Gastroesophageal sphincter (tissue), 4 donors: ENCODE data around the gene RARRES2. TPM values are rescaled to one million over a fixed set of nuclear protein-coding genes. Genes with fewer than 3 reads are reported as not detected.
"Not testable (repeated sequence)": the region's sequence is repeated elsewhere in the genome, so short reads cannot be mapped to it uniquely, and the experiment has no call there.

Experiments
- ATAC-seq: fragments of 150-250 bp; one replicate; pipeline ENCODE4 v1.9.1; 2016; ENCODE audit warnings: mild to moderate bottlenecking, moderate library complexity
- H3K27ac ChIP-seq, 4 donors: fragments of 200-600 bp; sonication (generic) in 3 of 4; 1 replicate in 3 of 4; 2 replicates in 1 of 4; pipeline ENCODE4 v1.5.1; 2016 to 2019
- H3K27me3 ChIP-seq: fragments of 200-600 bp; sonication (generic); one replicate; pipeline ENCODE4 v1.5.1; 2019
- H3K36me3 ChIP-seq, 2 donors: fragments of 200-600 bp; sonication (generic); one replicate each; pipeline ENCODE4 v1.5.1; 2019; ENCODE audit warnings: control low read depth in 1 of 2
- H3K4me1 ChIP-seq, 3 donors: fragments of 200-600 bp; sonication (generic); 1 replicate in 2 of 3; 2 replicates in 1 of 3; pipeline ENCODE4 v1.5.1; 2016 to 2019; ENCODE audit warnings: control low read depth in 2 of 3
- H3K4me3 ChIP-seq, 2 donors: fragments of 200-600 bp; sonication (generic); one replicate each; pipeline ENCODE4 v1.5.1; 2019; ENCODE audit warnings: mild to moderate bottlenecking in 1 of 2, moderate library complexity in 1 of 2
- H3K9me3 ChIP-seq, 3 donors: fragments of 200-600 bp; sonication (generic); one replicate each; pipeline ENCODE4 v1.5.1; 2017 to 2019; ENCODE audit warnings: control low read depth in 2 of 3
- CTCF ChIP-seq, 4 experiments: fragments of 200-600 bp in 2 of 4; fragments of 450-650 bp in 2 of 4; sonication (generic) in 1 of 4; IDR thresholded peaks; one replicate each; pipeline ENCODE4 v1.5.1; 2017 to 2019; ENCODE audit warnings: antibody characterized with exemption in 4 of 4, mild to moderate bottlenecking in 2 of 4, moderate library complexity in 2 of 4
- EP300 ChIP-seq: sonication (generic); formaldehyde crosslinking; IDR thresholded peaks from one replicate; pipeline ENCODE4 v1.6.1; 2017; ENCODE audit warnings: antibody characterized with exemption, mild to moderate bottlenecking
- POLR2A ChIP-seq, 2 donors: fragments of 450-650 bp; IDR thresholded peaks; one replicate each; pipeline ENCODE4 v1.6.1; 2017; ENCODE audit warnings: antibody characterized with exemption in 2 of 2, mild to moderate bottlenecking in 2 of 2, moderate library complexity in 1 of 2
- POLR2AphosphoS5 ChIP-seq: sonication (generic); formaldehyde crosslinking; IDR thresholded peaks from one replicate; pipeline ENCODE4 v1.6.1; 2017; ENCODE audit warnings: antibody characterized with exemption
- WGBS, 2 donors: methylation state at CpG; one replicate each; pipeline ENCODE4 v1.1.5; 2018; ENCODE audit warnings: low coverage in 1 of 2; 5-methylcytosine and 5-hydroxymethylcytosine counted together
- total RNA-seq, 4 donors: library from RNA; depleted of rRNA; stranded (reverse); fragments of >200 nt; gene quantifications; one replicate each; pipeline ENCODE4 v1.1.0, GENCODE V29; 2016

The RARRES2 gene
- total RNA-seq, 4 donors from 2014 or later: 152 to 341 (median 157) TPM

- Histone ChIP-seq H3K9me3 (no peaks in the 10 kb centered on the region), H3K4me1 (no peaks in the 10 kb centered on the region), H3K27ac (no peak overlapping the region), H3K27me3 (no peaks in the 10 kb centered on the region), H3K36me3 (no peaks in the 10 kb centered on the region), H3K4me3 (no peak overlapping the region)
- 85 to 87% methylated on average over 4 of the region's 4 CpGs for WGBS, 2 donors
- TF ChIP-seq EP300 (no peak), POLR2A (IDR thresholded peaks at IDR 0.05) (no peak), CTCF (IDR thresholded peaks at IDR 0.05) (no peak), POLR2AphosphoS5 (no peak)
- no peak for ATAC-seq
These were observed 30.3 kb downstream of the RARRES2 start for GRCh38 chr7:150311146-150311545.

GRCh38 chr7:150308575-150308974 lies 32.9 kb downstream of the RARRES2 start:
- Histone ChIP-seq H3K9me3 (no peaks in the 10 kb centered on the region), H3K27me3 (no peaks in the 10 kb centered on the region), H3K4me3 (no peak overlapping the region), H3K36me3 (no peaks in the 10 kb centered on the region), H3K4me1 (no peaks in the 10 kb centered on the region), H3K27ac (no peak overlapping the region)
- TF ChIP-seq EP300 (no peak), POLR2AphosphoS5 (no peak), CTCF (IDR thresholded peaks at IDR 0.05) (no peak), POLR2A (IDR thresholded peaks at IDR 0.05) (no peak)
- ATAC-seq: no peak

- no peaks in the 10 kb centered on the region for H3K4me1 ChIP-seq
- H3K4me3 ChIP-seq: no peak overlapping the region
- no peaks in the 10 kb centered on the region for H3K27me3 ChIP-seq
- WGBS, 2 donors: 84 to 88% methylated on average over 7 to 9 of the region's 9 CpGs
- no peak overlapping the region for H3K27ac ChIP-seq
- no peak for TF ChIP-seq EP300
- no peak for TF ChIP-seq POLR2A (IDR thresholded peaks at IDR 0.05)
- TF ChIP-seq CTCF (IDR thresholded peaks at IDR 0.05): no peak
- no peak for TF ChIP-seq POLR2AphosphoS5
- ATAC-seq: no peak
- no peaks in the 10 kb centered on the region for H3K9me3 ChIP-seq
- no peaks in the 10 kb centered on the region for H3K36me3 ChIP-seq
These were observed 33.5 kb downstream of the RARRES2 start for GRCh38 chr7:150307904-150308303.

- Histone ChIP-seq H3K27ac (no peak overlapping the region), H3K9me3 (no peaks in the 10 kb centered on the region), H3K27me3 (no peaks in the 10 kb centered on the region), H3K4me1 (no peaks in the 10 kb centered on the region), H3K36me3 (no peaks in the 10 kb centered on the region), H3K4me3 (no peak overlapping the region)
- TF ChIP-seq CTCF (IDR thresholded peaks at IDR 0.05): no peak
- no peak for TF ChIP-seq POLR2A (IDR thresholded peaks at IDR 0.05)
- no peak for TF ChIP-seq EP300
- no peak for TF ChIP-seq POLR2AphosphoS5
- ATAC-seq: no peak
- 83% methylated on average over 3 of the region's 3 CpGs for WGBS, 2 donors
These were observed 34.3 kb downstream of the RARRES2 start for GRCh38 chr7:150307129-150307528.

GRCh38 chr7:150306377-150306776 lies 35.1 kb downstream of the RARRES2 start:
- WGBS, 2 donors: 71 to 73% methylated on average over 4 of the region's 5 CpGs
- H3K4me3 ChIP-seq: not testable (repeated sequence)

GRCh38 chr7:150305903-150306284 lies 35.5 kb downstream of the RARRES2 start:
- H3K4me1 ChIP-seq, H3K36me3 ChIP-seq, H3K4me3 ChIP-seq, ATAC-seq, H3K9me3 ChIP-seq, H3K27me3 ChIP-seq, H3K27ac ChIP-seq: not testable (repeated sequence)
- 64 to 82% methylated on average over 2 of the region's 2 CpGs for WGBS, 2 donors

More at GRCh38 chr7:150306377-150306776, 35.1 kb downstream of the RARRES2 start:
- H3K9me3 ChIP-seq, H3K27ac ChIP-seq, H3K36me3 ChIP-seq, H3K27me3 ChIP-seq, H3K4me1 ChIP-seq, ATAC-seq: not testable (repeated sequence)

GRCh38 chr7:150305259-150305902 lies 36.0 kb downstream of the RARRES2 start:
- H3K36me3 ChIP-seq, H3K4me1 ChIP-seq, H3K27me3 ChIP-seq, H3K27ac ChIP-seq, H3K9me3 ChIP-seq, H3K4me3 ChIP-seq: not testable (repeated sequence)
- 86 to 88% methylated on average over 4 to 10 of the region's 11 CpGs for WGBS, 2 donors
- ATAC-seq: peak; percentile 10

GRCh38 chr7:150304499-150305258 lies 36.8 kb downstream of the RARRES2 start:
- 74 to 88% methylated on average over 3 of the region's 8 CpGs for WGBS, 2 donors
- H3K4me3 ChIP-seq, H3K9me3 ChIP-seq, H3K36me3 ChIP-seq, H3K4me1 ChIP-seq, H3K27ac ChIP-seq, H3K27me3 ChIP-seq: not testable (repeated sequence)
- ATAC-seq: peak; percentile 13

- H3K9me3 ChIP-seq, H3K27ac ChIP-seq, H3K4me1 ChIP-seq, H3K36me3 ChIP-seq, H3K27me3 ChIP-seq, ATAC-seq, H3K4me3 ChIP-seq: not testable (repeated sequence)
- WGBS, 2 donors: 33% methylated on average over 1 of the region's 1 CpG; no CpG with 5 or more reads in 1 of the 2 donors
These were observed 38.5 kb downstream of the RARRES2 start for GRCh38 chr7:150302908-150303310.
